ENCODE results near the gene LLGL2.

DNA sequence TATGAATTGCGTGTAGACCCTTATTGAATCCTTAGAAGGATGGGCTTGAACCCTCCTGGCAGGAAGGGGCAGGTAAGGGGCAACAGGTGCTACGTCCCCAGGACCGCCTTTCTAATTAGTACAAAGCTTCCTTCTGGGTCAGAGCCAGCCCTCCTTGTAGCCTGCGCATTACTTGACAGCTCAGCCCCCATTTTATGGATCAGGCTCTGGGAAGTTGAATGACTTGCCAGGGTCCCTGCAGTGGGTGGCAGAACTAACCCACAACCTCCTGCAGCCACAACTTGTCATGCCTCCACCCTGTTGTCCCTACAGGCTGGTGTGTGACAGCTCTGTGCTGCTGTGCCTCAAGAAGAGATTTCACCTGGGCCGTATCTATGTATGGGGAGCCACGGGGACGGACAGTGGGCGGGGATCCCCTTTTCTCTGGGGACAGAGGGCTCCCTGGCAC, 64.8 kb downstream of the LLGL2 start:
- TF ChIP-seq CTCF (IDR thresholded peaks at IDR 0.05) (no peak), POLR2A (IDR thresholded peaks at IDR 0.05) (no peak)

Data from vagina (tissue), 2 donors.